Mesodermal cell (in vitro differentiated cells): ENCODE data around the gene TYK2.
"Not testable (repeated sequence)": the region's sequence is repeated elsewhere in the genome, so short reads cannot be mapped to it uniquely, and the experiment has no call there.

Experiments
- H3K27ac ChIP-seq: 2 replicates; pipeline ENCODE4 v1.7.0; 2013; ENCODE audit warnings: mild to moderate bottlenecking, low read depth, low read length, moderate library complexity; ENCODE audit not compliant: severe bottlenecking
- H3K36me3 ChIP-seq: 2 replicates; pipeline ENCODE4 v1.7.1; 2013; ENCODE audit warnings: mild to moderate bottlenecking, low read length, moderate library complexity; ENCODE audit not compliant: control insufficient read depth, insufficient read depth
- H3K4me1 ChIP-seq: one replicate; pipeline ENCODE4 v1.7.1; 2013; ENCODE audit warnings: mild to moderate bottlenecking, low read length; ENCODE audit not compliant: insufficient read depth, control insufficient read depth, poor library complexity, severe bottlenecking
- H3K4me3 ChIP-seq: 2 replicates; pipeline ENCODE4 v1.7.0; 2013; ENCODE audit warnings: low read length, control low read depth, mild to moderate bottlenecking; ENCODE audit not compliant: insufficient read depth, poor library complexity, severe bottlenecking; ENCODE audit errors: extremely low read depth
- H3K9me3 ChIP-seq: 2 replicates; pipeline ENCODE4 v1.7.1; 2013; ENCODE audit warnings: mild to moderate bottlenecking, low read length, moderate library complexity; ENCODE audit not compliant: control insufficient read depth
- WGBS, 2 experiments: methylation state at CpG; one replicate each; pipeline ENCODE4 v1.1.5; 2013; ENCODE audit warnings: missing lambda C conversion rate in 2 of 2; ENCODE audit not compliant: insufficient coverage in 2 of 2; 5-methylcytosine and 5-hydroxymethylcytosine counted together

The TYK2 gene

DNA sequence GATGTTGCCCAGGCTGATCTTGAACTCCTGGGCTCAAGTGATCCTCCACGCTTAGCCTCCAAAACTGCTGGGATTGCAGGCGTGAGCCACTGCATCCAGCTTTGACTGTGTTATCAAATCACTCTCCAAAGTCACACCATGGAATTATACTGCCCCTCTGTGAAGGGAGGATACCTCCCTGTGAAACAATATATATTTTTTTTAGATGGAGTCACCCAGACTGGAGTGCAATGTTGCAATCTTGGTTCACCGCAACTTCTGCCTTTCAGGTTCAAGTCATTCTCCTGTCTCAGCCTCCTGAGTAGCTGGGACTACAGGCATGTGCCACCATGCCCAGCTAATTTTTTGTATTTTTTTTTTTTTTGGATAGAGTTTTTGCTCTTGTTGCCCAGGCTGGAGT is 7.7 kb downstream of the TYK2 start:
- peaks cover 54% of the 10 kb centered on the region for H3K36me3 ChIP-seq
- 88 to 100% methylated on average over 2 to 3 of the region's 3 CpGs for WGBS, 2 experiments
- no peak overlapping the region for H3K4me3 ChIP-seq
- H3K27ac ChIP-seq = no peak overlapping the region
- H3K9me3 ChIP-seq = no peaks in the 10 kb centered on the region
- H3K4me1 ChIP-seq = no peaks in the 10 kb centered on the region

DNA sequence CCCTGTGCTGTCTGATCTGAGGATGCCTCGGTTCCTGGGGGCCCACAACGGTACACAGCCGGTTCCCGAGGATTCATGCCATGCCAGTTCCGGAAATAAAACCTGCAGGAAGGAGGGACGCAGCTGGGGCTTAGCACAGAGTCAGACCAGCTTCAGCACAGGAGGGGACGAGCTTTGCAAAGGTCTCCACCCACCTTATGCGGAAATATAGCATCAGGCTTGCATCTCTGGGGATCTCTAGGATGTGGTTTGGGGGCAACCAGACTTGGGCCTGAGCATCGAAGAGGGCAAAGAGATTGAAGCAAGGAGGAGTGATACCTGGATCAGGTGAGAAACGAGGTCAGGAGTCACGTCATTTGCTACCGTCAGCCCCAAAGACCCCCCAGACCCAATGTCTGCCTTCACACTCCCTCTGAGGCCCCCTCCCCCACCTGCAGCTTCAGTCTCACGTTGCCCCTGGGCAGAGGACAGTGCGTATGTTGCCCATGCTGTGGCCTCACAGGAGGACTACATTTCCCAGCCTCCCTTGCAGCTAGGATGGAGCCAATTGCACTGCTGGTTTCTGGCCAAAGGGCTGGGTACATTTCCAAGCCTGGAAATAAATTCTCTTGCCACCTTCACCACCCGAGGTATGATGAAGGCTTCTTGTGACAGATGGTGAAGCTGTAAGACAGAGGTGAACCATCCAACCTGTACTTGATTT is 12.1 kb downstream of the TYK2 start:
- Histone ChIP-seq H3K9me3 (no peaks in the 10 kb centered on the region), H3K4me3 (no peak overlapping the region), H3K36me3 (peaks cover 71% of the 10 kb centered on the region), H3K27ac (no peak overlapping the region), H3K4me1 (no peaks in the 10 kb centered on the region)
- WGBS, 2 experiments = 96% methylated on average over 14 to 15 of the region's 15 CpGs

DNA sequence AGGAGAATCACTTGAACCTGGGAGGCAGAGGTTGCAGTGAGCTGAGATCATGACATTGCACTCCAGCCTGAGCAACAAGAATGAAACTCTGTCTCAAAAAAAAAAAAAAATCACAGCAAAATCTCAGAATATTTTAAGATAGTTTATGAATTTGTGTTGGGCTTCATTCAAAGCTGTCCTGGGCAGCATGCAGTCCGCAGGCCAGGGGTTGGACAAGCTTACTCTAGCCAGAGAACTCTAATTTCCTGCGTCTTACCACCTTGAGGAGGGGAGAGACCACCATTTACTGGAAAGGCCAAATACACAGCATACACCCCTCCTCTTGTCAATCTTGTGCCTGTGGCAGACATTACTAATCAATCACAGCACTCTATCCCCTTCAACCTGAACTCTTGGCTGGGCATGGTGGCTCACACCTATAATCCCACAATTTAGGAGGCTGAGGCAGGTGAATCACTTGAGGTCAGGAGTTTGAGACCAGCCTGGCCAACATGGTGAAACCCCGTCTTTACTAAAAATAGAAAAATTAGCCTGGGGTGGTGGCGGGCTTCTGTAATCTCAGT is 13.3 kb downstream of the TYK2 start:
- 88 to 97% methylated on average over 4 of the region's 4 CpGs for WGBS, 2 experiments
- peaks cover 73% of the 10 kb centered on the region for H3K36me3 ChIP-seq
- not testable (repeated sequence) for H3K4me3 ChIP-seq, H3K27ac ChIP-seq, H3K9me3 ChIP-seq, H3K4me1 ChIP-seq

DNA sequence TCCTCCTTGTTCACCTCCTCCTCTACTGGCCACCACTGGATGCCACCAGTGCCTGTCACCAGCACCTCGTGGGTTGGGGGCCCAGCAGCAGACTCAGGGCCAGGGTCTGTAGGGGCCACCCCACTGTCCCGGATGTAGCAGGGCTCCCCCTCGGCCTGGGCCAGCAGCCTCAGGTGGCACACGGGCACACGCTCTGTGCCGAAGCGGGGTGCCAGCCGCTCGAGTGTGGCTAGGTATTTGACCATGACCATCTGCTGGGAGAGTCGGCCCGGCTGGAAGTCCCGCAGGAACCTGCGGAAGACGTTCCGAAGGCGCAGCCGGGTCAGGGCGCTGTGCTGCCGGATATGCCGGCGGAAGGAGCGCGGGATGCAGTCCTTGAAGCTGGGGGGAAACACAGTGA is 14.9 kb downstream of the TYK2 start:
- no peak overlapping the region for H3K4me3 ChIP-seq
- H3K4me1 ChIP-seq = no peaks in the 10 kb centered on the region
- H3K36me3 ChIP-seq = peaks cover 69% of the 10 kb centered on the region
- 95 to 97% methylated on average over 22 of the region's 23 CpGs for WGBS, 2 experiments
- no peak overlapping the region for H3K27ac ChIP-seq
- no peaks in the 10 kb centered on the region for H3K9me3 ChIP-seq

DNA sequence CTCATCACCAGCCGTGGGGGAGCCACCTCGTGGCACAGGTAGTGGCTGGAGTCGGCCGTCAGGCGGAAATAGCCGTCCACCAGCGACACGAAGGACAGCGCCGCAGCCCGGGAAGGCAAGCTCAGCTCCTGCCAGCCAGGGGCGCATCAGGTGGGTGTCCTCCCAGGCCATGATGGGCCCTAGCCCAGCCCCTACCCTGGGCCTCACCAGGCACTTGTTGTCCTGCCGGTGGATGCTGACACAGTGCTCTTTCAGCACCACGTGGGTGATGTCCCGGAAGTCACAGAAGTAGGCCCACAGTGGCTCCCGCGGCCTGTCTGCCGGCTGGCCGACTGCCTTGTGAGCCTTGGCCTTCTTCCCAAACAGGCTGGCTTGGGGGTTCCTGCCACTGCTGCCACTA is 15.7 kb downstream of the TYK2 start:
- no peak overlapping the region for H3K4me3 ChIP-seq
- peaks cover 68% of the 10 kb centered on the region for H3K36me3 ChIP-seq
- 92 to 94% methylated on average over 17 to 19 of the region's 19 CpGs for WGBS, 2 experiments

DNA sequence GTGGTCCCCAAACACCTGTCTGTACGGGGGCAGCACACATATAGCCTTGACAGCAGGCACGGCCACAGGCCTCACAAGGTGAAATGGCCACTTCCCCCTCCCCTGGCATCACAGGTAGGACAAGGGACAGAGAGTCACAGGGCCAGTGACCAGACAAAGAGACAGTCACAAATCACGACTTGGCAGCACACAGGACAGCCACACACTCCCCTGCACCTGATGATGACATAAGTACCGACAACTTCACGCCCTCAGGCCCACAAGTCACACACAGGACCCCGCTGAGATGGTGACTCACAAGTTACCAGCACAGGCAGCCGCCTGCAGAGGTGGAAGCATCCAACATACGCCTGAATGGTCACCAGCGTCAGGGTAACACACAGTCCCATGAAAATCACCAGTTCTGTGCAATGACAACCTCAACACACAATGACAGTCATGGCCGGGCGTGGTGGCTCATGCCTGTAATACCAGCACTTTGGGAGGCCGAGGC is 16.5 kb downstream of the TYK2 start:
- Histone ChIP-seq H3K4me1 (no peaks in the 10 kb centered on the region), H3K27ac (no peak overlapping the region), H3K4me3 (no peak overlapping the region), H3K36me3 (peaks cover 68% of the 10 kb centered on the region), H3K9me3 (no peaks in the 10 kb centered on the region)
- WGBS, 2 experiments = 79 to 92% methylated on average over 9 to 10 of the region's 12 CpGs

More for the DNA sequence above, 15.7 kb downstream of the TYK2 start:
- Histone ChIP-seq H3K9me3 (no peaks in the 10 kb centered on the region), H3K27ac (no peak overlapping the region), H3K4me1 (no peaks in the 10 kb centered on the region)

DNA sequence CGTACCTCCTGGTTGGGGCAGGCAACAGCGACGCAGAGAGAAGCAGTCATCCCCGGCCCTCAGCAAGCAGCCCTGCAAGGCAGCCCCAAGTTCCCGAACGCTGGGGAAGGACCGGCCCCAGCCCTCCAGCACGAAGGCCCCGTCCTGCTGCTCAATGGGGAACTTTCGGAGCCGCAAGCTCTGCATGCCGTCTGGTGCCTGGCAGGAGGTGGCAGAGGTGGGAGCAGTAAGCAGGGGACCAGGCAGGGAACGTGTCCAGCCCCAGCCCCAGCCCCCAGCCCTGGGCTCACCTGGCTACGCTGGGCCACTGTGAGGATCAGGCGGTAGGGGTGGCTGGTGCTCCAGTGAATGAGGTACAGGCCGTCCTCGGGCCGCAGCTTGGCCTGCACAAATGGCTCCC is 18.1 kb downstream of the TYK2 start:
- H3K27ac ChIP-seq = no peak overlapping the region
- no peak overlapping the region for H3K4me3 ChIP-seq
- H3K4me1 ChIP-seq = no peaks in the 10 kb centered on the region
- 94 to 95% methylated on average over 18 of the region's 18 CpGs for WGBS, 2 experiments
- no peaks in the 10 kb centered on the region for H3K9me3 ChIP-seq
- H3K36me3 ChIP-seq = peaks cover 67% of the 10 kb centered on the region

DNA sequence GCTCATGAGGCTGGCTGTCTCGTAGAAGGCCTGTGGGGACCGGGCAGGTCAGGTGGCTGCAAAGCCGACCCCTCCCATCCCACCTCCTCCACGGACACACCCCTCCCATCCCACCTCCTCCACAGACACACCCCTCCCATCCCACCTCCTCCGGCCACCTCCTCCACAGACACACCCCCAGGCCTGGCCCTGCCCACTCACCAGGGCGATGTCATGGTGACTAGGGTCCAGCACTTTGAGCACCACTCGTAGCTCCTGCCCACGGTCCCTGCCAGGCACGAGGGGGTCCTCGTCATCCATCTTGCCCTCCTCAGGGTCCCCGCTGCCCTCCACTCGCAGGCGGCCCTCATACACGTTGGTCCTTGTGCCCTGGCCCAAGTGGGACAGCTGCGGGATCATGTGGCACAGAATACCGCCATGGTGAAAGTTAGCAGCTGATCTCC is 18.8 kb downstream of the TYK2 start:
- Histone ChIP-seq H3K36me3 (peaks cover 63% of the 10 kb centered on the region), H3K9me3 (no peaks in the 10 kb centered on the region), H3K4me1 (no peaks in the 10 kb centered on the region), H3K27ac (no peak overlapping the region), H3K4me3 (no peak overlapping the region)
- 87 to 91% methylated on average over 15 of the region's 16 CpGs for WGBS, 2 experiments

DNA sequence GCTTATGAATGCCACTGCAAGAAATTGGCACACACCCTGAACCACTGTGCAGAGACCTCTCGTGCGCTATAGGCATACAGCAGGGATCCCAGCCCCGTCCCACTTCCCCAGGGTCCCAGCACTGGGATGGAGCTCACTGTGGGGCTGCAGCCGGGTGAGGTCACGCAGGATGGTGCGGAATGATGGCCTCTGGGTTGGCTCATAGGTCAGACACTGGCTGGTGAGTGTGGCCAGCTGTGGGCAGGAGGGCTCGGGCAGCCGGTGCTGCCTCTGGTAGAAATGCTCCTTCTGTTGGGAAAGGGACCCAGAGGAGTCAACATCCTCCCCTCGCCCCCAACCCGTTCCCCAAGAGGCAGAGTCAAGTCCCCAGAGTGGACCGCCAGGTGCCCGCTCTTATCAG is 23.9 kb downstream of the TYK2 start:
- H3K4me1 ChIP-seq = peaks cover 5% of the 10 kb centered on the region
- H3K9me3 ChIP-seq = no peaks in the 10 kb centered on the region
- H3K27ac ChIP-seq = no peak overlapping the region
- H3K4me3 ChIP-seq = no peak overlapping the region
- peaks cover 53% of the 10 kb centered on the region for H3K36me3 ChIP-seq
- WGBS, 2 experiments = 96 to 97% methylated on average over 10 to 12 of the region's 12 CpGs

DNA sequence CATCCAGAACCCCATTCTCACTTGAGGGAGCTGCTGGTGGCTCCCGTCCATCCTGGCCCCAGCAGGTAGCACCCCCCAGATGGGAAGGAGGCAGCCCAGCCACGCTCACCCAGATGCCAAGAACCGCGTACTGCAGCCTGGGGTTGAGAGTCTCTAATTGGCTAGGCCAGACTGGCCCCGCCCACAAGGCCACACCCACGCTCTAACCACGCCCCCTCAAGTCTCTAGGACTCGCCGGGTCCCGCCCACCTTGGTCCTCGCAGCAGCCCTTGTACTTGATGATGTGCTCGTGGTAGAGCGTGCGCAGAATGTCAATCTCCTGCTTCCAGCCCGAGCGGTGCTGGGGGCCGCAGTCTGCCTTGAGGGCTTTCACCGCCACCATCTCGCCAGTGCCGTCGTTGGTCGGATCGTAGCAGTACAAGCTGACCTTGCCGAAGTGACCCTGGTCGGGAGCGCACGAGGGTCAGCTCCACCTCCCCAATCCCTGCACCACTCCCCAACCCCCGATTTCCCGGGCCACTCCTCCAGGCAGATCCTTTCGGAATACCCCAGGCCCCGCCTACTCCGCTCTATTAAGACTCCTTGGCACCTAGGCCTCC is 26.5 kb downstream of the TYK2 start:
- Histone ChIP-seq H3K4me1 (peaks cover 5% of the 10 kb centered on the region), H3K9me3 (no peaks in the 10 kb centered on the region), H3K4me3 (peak overlapping the region; percentile 14), H3K27ac (peak overlapping the region; percentile 41), H3K36me3 (peaks cover 52% of the 10 kb centered on the region)
- WGBS, 2 experiments = 61 to 62% methylated on average over 28 to 32 of the region's 32 CpGs
